ENCODE results near the gene SHF.

DNA sequence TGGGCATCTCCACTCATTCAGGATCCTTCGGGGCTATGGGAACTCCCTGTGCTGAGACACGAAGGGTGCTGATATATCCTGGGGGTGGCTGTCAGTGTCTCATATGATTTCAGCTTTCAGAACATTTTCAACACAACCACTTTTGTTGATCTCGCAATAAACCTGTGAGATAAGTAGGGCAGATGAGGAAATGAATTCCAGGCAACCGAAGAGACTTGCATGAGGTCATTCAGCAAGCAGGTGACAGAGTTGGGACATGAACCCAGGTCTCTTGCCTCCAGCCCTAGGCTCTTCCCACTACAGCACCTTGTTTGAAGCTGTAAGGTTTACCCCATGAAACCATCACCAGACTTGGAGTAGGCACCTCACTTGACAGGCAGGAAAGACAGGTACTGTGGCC, 41.4 kb downstream of the SHF start:
- no peak for TF ChIP-seq YY1 (tag by site-specific recombination; IDR thresholded peaks at IDR 0.05)
- no peak for TF ChIP-seq ZNF394 (tag by site-specific recombination; IDR thresholded peaks at IDR 0.05; ENCODE audit: borderline replicate concordance)
- no peak for TF ChIP-seq ZEB2 (tag by site-specific recombination; IDR thresholded peaks at IDR 0.05)
- TF ChIP-seq, protein P1, sequence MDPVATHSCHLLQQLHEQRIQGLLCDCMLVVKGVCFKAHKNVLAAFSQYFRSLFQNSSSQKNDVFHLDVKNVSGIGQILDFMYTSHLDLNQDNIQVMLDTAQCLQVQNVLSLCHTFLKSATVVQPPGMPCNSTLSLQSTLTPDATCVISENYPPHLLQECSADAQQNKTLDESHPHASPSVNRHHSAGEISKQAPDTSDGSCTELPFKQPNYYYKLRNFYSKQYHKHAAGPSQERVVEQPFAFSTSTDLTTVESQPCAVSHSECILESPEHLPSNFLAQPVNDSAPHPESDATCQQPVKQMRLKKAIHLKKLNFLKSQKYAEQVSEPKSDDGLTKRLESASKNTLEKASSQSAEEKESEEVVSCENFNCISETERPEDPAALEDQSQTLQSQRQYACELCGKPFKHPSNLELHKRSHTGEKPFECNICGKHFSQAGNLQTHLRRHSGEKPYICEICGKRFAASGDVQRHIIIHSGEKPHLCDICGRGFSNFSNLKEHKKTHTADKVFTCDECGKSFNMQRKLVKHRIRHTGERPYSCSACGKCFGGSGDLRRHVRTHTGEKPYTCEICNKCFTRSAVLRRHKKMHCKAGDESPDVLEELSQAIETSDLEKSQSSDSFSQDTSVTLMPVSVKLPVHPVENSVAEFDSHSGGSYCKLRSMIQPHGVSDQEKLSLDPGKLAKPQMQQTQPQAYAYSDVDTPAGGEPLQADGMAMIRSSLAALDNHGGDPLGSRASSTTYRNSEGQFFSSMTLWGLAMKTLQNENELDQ (tag by site-specific recombination; IDR thresholded peaks at IDR 0.05; ENCODE audit: low read depth) = no peak
- TF ChIP-seq ZNF785 (tag by site-specific recombination; IDR thresholded peaks at IDR 0.05) = no peak
- TF ChIP-seq ZNF701 (tag by site-specific recombination; IDR thresholded peaks at IDR 0.05) = no peak
- TF ChIP-seq PATZ1 (tag by site-specific recombination; IDR thresholded peaks at IDR 0.05) = no peak
